Motor neuron (in vitro differentiated cells): ENCODE data around the gene PRXL2B. TPM values are rescaled to one million over a fixed set of nuclear protein-coding genes. Genes with fewer than 3 reads are reported as not detected.

ENCODE experiments used
- ATAC-seq, 8 experiments: fragments of 200-7000 bp; cut with Tn5 transposase; replicated peaks in 6 of 8; 2 replicates each; pipeline ENCODE4 v1.8.0; 2021; ENCODE audit warnings: mild to moderate bottlenecking in 8 of 8, moderate library complexity in 8 of 8
- H3K27ac ChIP-seq, 2 donors: fragments of 250-450 bp; sonication (Bioruptor Pico); 2 replicates each; pipeline ENCODE4 v1.9.0; 2021; ENCODE audit warnings: antibody characterized with exemption in 2 of 2, mild to moderate bottlenecking in 2 of 2, moderate library complexity in 1 of 2
- H3K4me1 ChIP-seq, 2 donors: fragments of 250-450 bp; sonication (Bioruptor Pico); replicated peaks in 1 of 2; 2 replicates each; pipeline ENCODE4 v1.6.1; 2021; ENCODE audit warnings: antibody characterized with exemption in 2 of 2, mild to moderate bottlenecking in 2 of 2, moderate library complexity in 1 of 2
- H3K4me3 ChIP-seq, 5 donors: fragments of 250-450 bp; sonication (Bioruptor Pico); 2 replicates each; pipeline ENCODE4 v1.9.0; 2021; ENCODE audit warnings: antibody characterized with exemption in 5 of 5, mild to moderate bottlenecking in 5 of 5, moderate library complexity in 4 of 5
- WGBS, 10 experiments: fragments of 450-650 bp; shearing (Covaris generic); methylation state at CpG; one replicate each; pipeline ENCODE4 v1.0.0; 2022; 5-methylcytosine and 5-hydroxymethylcytosine counted together
- in situ Hi-C, 9 experiments: fragments of 400-800 bp; cut with MboI; loops; one replicate each; pipeline ENCODE4 v1.15.0; 2021; ENCODE audit warnings: low sequenced_read_pairs in 9 of 9, low pct_unique_long_range_greater_than_20kb in 2 of 9; ENCODE audit not compliant: unreplicated experiment in 9 of 9
- total RNA-seq, 8 experiments: library from RNA; unstranded; fragments of 300-600 nt; gene quantifications; 2 replicates each; pipeline versions ENCODE4 v1.2.3 to v1.2.4, GENCODE V29; 2022

PRXL2B gene
- total RNA-seq, 8 experiments from 2014 or later, result 9.7 to 33.4 (median 18.6) TPM

DNA sequence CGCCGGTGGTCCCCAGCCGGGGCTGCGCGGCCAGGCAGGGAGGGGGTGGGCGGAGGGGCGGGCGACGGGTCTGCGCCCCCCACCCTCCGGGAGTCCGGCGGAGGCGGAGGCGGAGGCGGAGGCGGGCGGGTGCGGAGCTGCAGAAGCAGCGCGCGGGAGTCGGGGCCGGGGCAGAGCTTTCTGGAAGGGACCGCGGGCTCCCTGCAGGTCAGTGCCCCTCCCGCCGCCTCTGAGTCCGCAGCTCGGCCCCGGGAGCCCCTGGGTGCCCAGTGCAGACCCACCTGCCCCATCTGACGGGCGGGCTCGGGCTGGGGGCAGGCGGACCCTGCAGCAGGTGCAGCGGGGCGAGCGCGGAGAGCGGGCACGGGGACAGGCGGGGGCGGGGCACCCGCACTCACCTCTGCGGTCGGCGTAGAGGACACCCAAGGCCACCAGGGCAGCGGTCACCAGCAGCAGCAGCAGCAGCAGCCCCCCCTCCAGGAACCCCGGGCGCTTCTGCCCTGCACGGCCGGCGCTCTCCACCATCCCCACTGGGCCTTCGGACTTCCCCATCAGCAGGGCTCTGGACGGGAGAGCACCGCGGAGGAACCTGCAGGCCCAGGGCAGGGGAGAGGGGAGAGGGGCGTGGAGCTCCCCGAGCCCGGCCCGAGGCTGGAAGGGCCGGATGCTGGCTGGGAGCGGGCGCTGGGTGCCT lies 42.5 kb downstream of the PRXL2B start:
- Histone ChIP-seq H3K4me3 (peak overlapping the region; percentile 7 to 23 (median 19)), H3K4me1 (peaks cover 0 to 12% of the 10 kb centered on the region in 2 donors), H3K27ac (no peak overlapping the region)
- in situ Hi-C loops, result no loop called here
- peak in 5 of 8 experiments; percentile 60 to 79 (median 64) for ATAC-seq
- WGBS, 10 experiments, result 20% methylated on average over 2 of the region's 64 CpGs; no CpG with 5 or more reads in 9 of the 10 experiments

GRCh38 chr1:2629627-2630497 lies 43.3 kb downstream of the PRXL2B start:
- H3K4me3 ChIP-seq, result no peak overlapping the region
- no peak for ATAC-seq
- 20 to 100% (median 71%) methylated on average over 1 to 16 of the region's 23 CpGs; no CpG with 5 or more reads in 2 of the 10 experiments for WGBS, 10 experiments

DNA sequence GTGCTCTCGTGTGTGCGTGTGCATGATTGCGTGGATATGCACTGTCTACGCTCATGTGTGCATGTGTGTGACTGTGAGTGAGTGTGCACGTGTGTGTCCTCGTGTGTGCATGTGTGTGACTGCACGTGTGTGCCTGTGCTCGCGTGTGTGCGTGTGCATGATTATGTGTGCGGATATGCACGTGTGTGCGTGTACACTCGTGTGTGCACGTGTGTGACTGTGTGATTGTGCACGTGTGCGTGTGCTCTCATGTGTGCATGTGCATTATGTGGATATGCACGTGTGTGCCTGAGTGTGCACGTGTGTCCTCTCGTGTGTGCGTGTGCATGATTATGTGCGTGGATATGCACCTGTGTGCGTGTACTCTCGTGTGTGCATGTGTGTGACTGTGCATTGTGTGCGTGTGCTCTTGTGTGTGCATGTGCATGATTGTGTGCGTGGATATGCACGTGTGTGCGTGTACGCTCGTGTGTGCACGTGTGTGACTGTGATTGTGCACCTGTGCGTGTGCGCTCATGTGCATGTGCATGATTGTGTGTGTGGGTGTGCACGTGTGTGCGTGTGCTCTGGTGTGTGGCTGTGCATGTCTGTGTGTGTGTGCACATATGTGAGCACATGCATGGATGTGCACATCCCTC lies 44.0 kb downstream of the PRXL2B start:
- Histone ChIP-seq H3K27ac (no peak overlapping the region), H3K4me3 (no peak overlapping the region), H3K4me1 (peaks cover 0 to 12% of the 10 kb centered on the region in 2 donors)
- 81 to 100% (median 92%) methylated on average over 1 to 31 of the region's 35 CpGs; no CpG with 5 or more reads in 1 of the 10 experiments for WGBS, 10 experiments
- in situ Hi-C loops, result no loop called here
- ATAC-seq, result no peak

More at GRCh38 chr1:2629627-2630497, 43.3 kb downstream of the PRXL2B start:
- in situ Hi-C loops, result no loop called here
- H3K4me1 ChIP-seq, result peaks cover 0 to 12% of the 10 kb centered on the region in 2 donors
- H3K27ac ChIP-seq, result no peak overlapping the region

GRCh38 chr1:2631136-2632050 lies 44.8 kb downstream of the PRXL2B start:
- Histone ChIP-seq H3K4me3 (no peak overlapping the region), H3K27ac (no peak overlapping the region), H3K4me1 (peaks cover 0 to 12% of the 10 kb centered on the region in 2 donors)
- in situ Hi-C loops, result no loop called here
- 49 to 100% (median 79%) methylated on average over 2 to 12 of the region's 24 CpGs; no CpG with 5 or more reads in 4 of the 10 experiments for WGBS, 10 experiments
- ATAC-seq, result no peak

GRCh38 chr1:2632051-2632430 lies 45.5 kb downstream of the PRXL2B start:
- no peak overlapping the region for H3K4me3 ChIP-seq
- in situ Hi-C loops, result no loop called here
- 50 to 76% methylated on average over 1 to 4 of the region's 8 CpGs; no CpG with 5 or more reads in 8 of the 10 experiments for WGBS, 10 experiments
- H3K4me1 ChIP-seq, result peaks cover 0 to 12% of the 10 kb centered on the region in 2 donors
- ATAC-seq, result no peak
- no peak overlapping the region for H3K27ac ChIP-seq

- peak in 1 of 8 experiments; percentile 14 for ATAC-seq
- peaks cover 0 to 12% of the 10 kb centered on the region in 2 donors for H3K4me1 ChIP-seq
- in situ Hi-C loops, result no loop called here
- WGBS, 10 experiments, result 20 to 70% (median 30%) methylated on average over 1 to 5 of the region's 16 CpGs; no CpG with 5 or more reads in 5 of the 10 experiments
- no peak within 1 kb of the TSS for H3K4me3 ChIP-seq
- no peak within 1 kb of the TSS for H3K27ac ChIP-seq
Observed at GRCh38 chr1:2632561-2633361, 46.2 kb downstream of the PRXL2B start, which contains the start of gene MMEL1. Gene MMEL1, minus strand, starts transcription at chr1:2633016. Its CDS starts 3,532 bp downstream, at chr1:2629484.

- peaks cover 0 to 9% of the 10 kb centered on the region in 2 donors for H3K4me1 ChIP-seq
- no peak overlapping the region for H3K27ac ChIP-seq
- WGBS, 10 experiments, result 0 to 100% (median 88%) methylated on average over 1 to 7 of the region's 12 CpGs; no CpG with 5 or more reads in 6 of the 10 experiments
- H3K4me3 ChIP-seq, result no peak overlapping the region
- in situ Hi-C loops, result no loop called here
- ATAC-seq, result peak in 1 of 8 experiments; percentile 21
Observed at GRCh38 chr1:2633366-2633935, 46.9 kb downstream of the PRXL2B start.

DNA sequence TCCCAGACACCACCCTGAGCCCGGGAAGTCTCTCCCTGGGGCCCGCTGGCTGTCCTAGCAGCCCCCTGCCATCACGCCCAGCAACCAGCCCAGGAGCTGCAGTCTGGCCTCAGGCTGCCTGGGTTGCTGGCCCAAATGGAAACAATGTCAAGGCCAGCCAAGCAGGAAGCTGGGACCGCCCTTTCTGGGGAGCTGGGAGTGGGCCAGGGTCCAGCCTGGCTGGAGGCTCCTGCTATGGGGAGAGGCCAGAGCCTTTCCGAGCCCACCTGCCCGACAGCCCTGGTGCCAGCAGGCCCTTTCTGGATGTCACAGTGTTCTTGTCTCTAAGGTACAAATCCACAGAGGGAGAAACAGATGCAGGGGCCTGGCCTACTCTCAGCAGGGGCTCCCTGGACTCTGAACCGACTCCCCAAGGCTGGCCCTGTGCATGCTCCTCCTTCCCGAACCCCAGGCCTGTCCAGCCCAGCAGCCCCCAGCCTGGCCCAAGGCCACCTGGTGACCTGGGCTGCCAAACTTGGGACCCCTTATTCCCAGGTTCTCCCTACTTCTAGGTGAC lies 47.4 kb downstream of the PRXL2B start:
- Histone ChIP-seq H3K27ac (no peak overlapping the region), H3K4me1 (peaks cover 0 to 9% of the 10 kb centered on the region in 2 donors), H3K4me3 (no peak overlapping the region)
- peak in 1 of 8 experiments; percentile 16 for ATAC-seq
- 0 to 80% (median 56%) methylated on average over 1 to 6 of the region's 8 CpGs; no CpG with 5 or more reads in 6 of the 10 experiments for WGBS, 10 experiments
- in situ Hi-C loops, result no loop called here

- WGBS, 10 experiments, result 0 to 44% (median 33%) methylated on average over 1 to 6 of the region's 10 CpGs; no CpG with 5 or more reads in 3 of the 10 experiments
- ATAC-seq, result no peak
- no peak overlapping the region for H3K27ac ChIP-seq
- in situ Hi-C loops, result no loop called here
- H3K4me1 ChIP-seq, result peaks cover 0 to 3% of the 10 kb centered on the region in 2 donors
- H3K4me3 ChIP-seq, result no peak overlapping the region
Observed at GRCh38 chr1:2635361-2636010, 48.9 kb downstream of the PRXL2B start.

DNA sequence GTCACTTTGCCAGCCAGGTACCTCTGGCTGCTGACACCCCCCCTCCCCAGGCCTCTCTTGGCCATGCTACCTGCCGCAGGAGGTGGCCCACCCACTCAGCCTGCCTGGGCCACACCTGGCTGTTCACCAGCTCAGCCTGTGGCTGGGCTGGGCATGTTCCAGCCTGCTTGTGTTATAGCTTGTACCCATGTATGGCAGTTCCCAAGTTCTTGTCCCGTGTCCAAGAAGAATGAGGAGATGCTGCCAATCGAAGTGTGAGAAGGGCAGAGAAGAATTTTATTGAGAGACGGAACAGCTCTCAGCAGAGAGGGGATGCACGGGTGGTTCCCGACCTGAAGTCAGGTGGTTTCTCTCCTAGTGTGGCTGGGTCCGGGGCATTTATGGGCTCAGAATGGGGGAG lies 50.2 kb downstream of the PRXL2B start:
- WGBS, 10 experiments, result 20 to 100% (median 71%) methylated on average over 1 to 7 of the region's 7 CpGs
- no peak overlapping the region for H3K27ac ChIP-seq
- H3K4me1 ChIP-seq, result peaks cover 3 to 7% of the 10 kb centered on the region in 2 donors
- in situ Hi-C loops, result no loop called here
- no peak for ATAC-seq
- H3K4me3 ChIP-seq, result no peak overlapping the region
